IMR-90 (cell line): ENCODE results near the gene TMEM54. TPM values are rescaled to one million over a fixed set of nuclear protein-coding genes. Genes with fewer than 3 reads are reported as not detected.

Source experiments
- ATAC-seq: fragments of 200-7000 bp; cut with Tn5 transposase; 2 replicates; pipeline ENCODE4 v1.9.1; 2020; ENCODE audit warnings: low read depth, mild to moderate bottlenecking, moderate library complexity
- BruUV-seq: library from RNA; stranded (reverse); fragments of 400-500 nt; replicated peaks from 2 replicates; lab custom pipeline; 2021; lab: Mats Ljungman, UMichigan
- CTCF ChIA-PET: fragments of 300-600 bp; formaldehyde crosslinking; extraction: SDS; loops from one replicate; lab custom pipeline; 2021; ENCODE audit warnings: antibody characterized with exemption; lab: Yijun Ruan, JAX
- POLR2A ChIA-PET: fragments of 300-600 bp; sonication (Branson Sonifier 250); formaldehyde crosslinking; loops from one replicate; lab custom pipeline; 2022; ENCODE audit warnings: antibody characterized with exemption; ENCODE audit not compliant: unreplicated experiment; lab: Charles Lee
- DNase-seq: peaks from one replicate; pipeline ENCODE4 v3.0.0; 2013
- H2AFZ ChIP-seq: replicated peaks from 2 replicates; pipeline ENCODE3; 2013; ENCODE audit warnings: low read length, mild to moderate bottlenecking; ENCODE audit not compliant: poor library complexity
- H2AK5ac ChIP-seq: 2 replicates; pipeline ENCODE4 v1.6.1; 2013; ENCODE audit warnings: low read depth, low read length, inconsistent platforms
- H2AK9ac ChIP-seq: replicated peaks from 2 replicates; pipeline ENCODE3; 2013; ENCODE audit warnings: mild to moderate bottlenecking, low read depth, low read length, moderate library complexity; ENCODE audit not compliant: poor library complexity
- H2BK120ac ChIP-seq: 2 replicates; pipeline ENCODE4 v1.6.1; 2013; ENCODE audit warnings: low read depth, low read length, inconsistent platforms
- H2BK15ac ChIP-seq: 3 replicates; pipeline ENCODE4 v1.6.1; 2013; ENCODE audit warnings: low read depth, low read length, inconsistent platforms
- H2BK20ac ChIP-seq: 2 replicates; pipeline ENCODE4 v1.6.1; 2013; ENCODE audit warnings: low read depth, mild to moderate bottlenecking, inconsistent platforms, low read length, moderate library complexity
- H2BK5ac ChIP-seq: 2 replicates; pipeline ENCODE4 v1.6.1; 2013; ENCODE audit warnings: mild to moderate bottlenecking, low read depth, low read length, inconsistent platforms; ENCODE audit not compliant: poor library complexity, severe bottlenecking
- H3K14ac ChIP-seq: replicated peaks from 2 replicates; pipeline ENCODE4 v1.6.1; 2013; ENCODE audit warnings: low read depth, low read length, inconsistent platforms
- H3K18ac ChIP-seq: 2 replicates; pipeline ENCODE4 v1.6.1; 2013; ENCODE audit warnings: low read depth, low read length, control low read depth
- H3K23ac ChIP-seq: 2 replicates; pipeline ENCODE4 v1.6.1; 2013; ENCODE audit warnings: low read depth, low read length, inconsistent platforms
- H3K27ac ChIP-seq: 2 replicates; pipeline ENCODE4 v1.5.1; 2013; ENCODE audit warnings: mild to moderate bottlenecking, control low read depth, low read length; ENCODE audit not compliant: insufficient read depth
- H3K27me3 ChIP-seq: 2 replicates; pipeline ENCODE4 v1.6.1; 2013; ENCODE audit warnings: low read length; ENCODE audit not compliant: control insufficient read depth, insufficient read depth
- H3K36me3 ChIP-seq: 2 replicates; pipeline ENCODE4 v1.6.1; 2013; ENCODE audit warnings: low read length, mixed read lengths; ENCODE audit not compliant: control insufficient read depth, insufficient read depth
- H3K4ac ChIP-seq: 2 replicates; pipeline ENCODE4 v1.6.1; 2013; ENCODE audit warnings: low read depth, low read length, inconsistent platforms
- H3K4me1 ChIP-seq: 2 replicates; pipeline ENCODE4 v1.6.1; 2013; ENCODE audit warnings: low read length, mixed read lengths; ENCODE audit not compliant: control insufficient read depth, insufficient read depth
- H3K4me2 ChIP-seq: 2 replicates; pipeline ENCODE4 v1.6.1; 2013; ENCODE audit warnings: low read depth, mild to moderate bottlenecking, control low read depth, low read length, moderate library complexity
- H3K4me3 ChIP-seq: 2 replicates; pipeline ENCODE4 v1.5.1; 2013; ENCODE audit warnings: low read depth, mild to moderate bottlenecking, control low read depth, low read length, moderate library complexity; ENCODE audit not compliant: insufficient read depth
- H3K56ac ChIP-seq: 2 replicates; pipeline ENCODE4 v1.6.1; 2013; ENCODE audit warnings: low read length, inconsistent platforms; ENCODE audit not compliant: insufficient read depth; ENCODE audit errors: extremely low read depth
- H3K79me1 ChIP-seq, 2 experiments: 2 replicates each; pipeline ENCODE4 v1.6.1; 2013; ENCODE audit warnings: low read length in 2 of 2, inconsistent platforms in 1 of 2, low read depth in 1 of 2
- H3K9ac ChIP-seq: 2 replicates; pipeline ENCODE4 v1.6.1; 2013; ENCODE audit warnings: low read depth, low read length, control low read depth
- H3K9me1 ChIP-seq: 2 replicates; pipeline ENCODE4 v1.6.1; 2013; ENCODE audit warnings: low read length, inconsistent platforms; ENCODE audit not compliant: insufficient read depth
- H3K9me3 ChIP-seq: 2 replicates; pipeline ENCODE4 v1.6.1; 2013; ENCODE audit warnings: low read length; ENCODE audit not compliant: control insufficient read depth, insufficient read depth
- H4K20me1 ChIP-seq: 2 replicates; pipeline ENCODE4 v1.6.1; 2013; ENCODE audit warnings: low read length, inconsistent platforms; ENCODE audit not compliant: insufficient read depth
- H4K5ac ChIP-seq: 2 replicates; pipeline ENCODE4 v1.6.1; 2013; ENCODE audit warnings: mild to moderate bottlenecking, low read depth, low read length, control low read depth
- H4K8ac ChIP-seq, 2 experiments: 2 replicates each; pipeline ENCODE4 v1.6.1; 2013; ENCODE audit warnings: low read depth in 2 of 2, low read length in 2 of 2, control low read depth in 1 of 2, inconsistent platforms in 1 of 2
- H4K91ac ChIP-seq: 2 replicates; pipeline ENCODE4 v1.6.1; 2013; ENCODE audit warnings: low read depth, low read length, inconsistent platforms; ENCODE audit not compliant: insufficient read depth
- BHLHE40 ChIP-seq: fragments of 150-350 bp; IDR thresholded peaks from 2 replicates; pipeline ENCODE4 v1.6.1; 2016; ENCODE audit warnings: mild to moderate bottlenecking, low read depth, low read length
- CEBPB ChIP-seq: IDR thresholded peaks from 2 replicates; pipeline ENCODE4 v1.6.1; 2012; ENCODE audit warnings: low read depth, low read length, improper control_type of control experiment
- CHD1 ChIP-seq: IDR thresholded peaks from 2 replicates; pipeline ENCODE4 v1.6.1; 2012; ENCODE audit warnings: low read depth, low read length, improper control_type of control experiment
- MAZ ChIP-seq: IDR thresholded peaks from 2 replicates; pipeline ENCODE4 v1.6.1; 2012; ENCODE audit warnings: low read depth, mild to moderate bottlenecking, low read length, improper control_type of control experiment, moderate library complexity, borderline replicate concordance
- MXI1 ChIP-seq: IDR thresholded peaks from 2 replicates; pipeline ENCODE4 v1.6.1; 2012; ENCODE audit warnings: low read depth, mild to moderate bottlenecking, low read length, moderate library complexity, borderline replicate concordance
- POLR2A ChIP-seq: IDR thresholded peaks from 2 replicates; pipeline ENCODE4 v1.6.1; 2012; ENCODE audit warnings: mild to moderate bottlenecking, low read depth, low read length
- RCOR1 ChIP-seq: IDR thresholded peaks from 2 replicates; pipeline ENCODE4 v1.6.1; 2012; ENCODE audit warnings: mild to moderate bottlenecking, low read length, improper control_type of control experiment; ENCODE audit not compliant: insufficient replicate concordance
- RFX5 ChIP-seq: IDR thresholded peaks from 2 replicates; pipeline ENCODE4 v1.8.0; 2012; ENCODE audit warnings: low read depth, mild to moderate bottlenecking, low read length, moderate library complexity
- SMC3 ChIP-seq: fragments of 150-350 bp; IDR thresholded peaks from 2 replicates; pipeline ENCODE4 v1.6.1; 2016; ENCODE audit warnings: low read depth, mild to moderate bottlenecking, antibody characterized with exemption, low read length, moderate library complexity
- WGBS, 2 experiments: methylation state at CpG; one replicate each; pipeline versions ENCODE4 v1.1.5 to v1.1.7; 2013; ENCODE audit warnings: missing lambda C conversion rate in 2 of 2; ENCODE audit not compliant: insufficient read length in 1 of 2; ENCODE audit errors: extremely low coverage in 2 of 2; 5-methylcytosine and 5-hydroxymethylcytosine counted together
- dilution Hi-C: fragments of 300-500 bp; cut with HindIII; formaldehyde crosslinking; loops from one replicate; pipeline ENCODE4 v1.14.3; 2018; ENCODE audit warnings: low sequenced_read_pairs; ENCODE audit not compliant: unreplicated experiment
- in situ Hi-C: fragments of 300-500 bp; cut with MboI; formaldehyde crosslinking; loops from 3 replicates; pipeline ENCODE4 v1.14.3; 2019; ENCODE audit warnings: low sequenced_read_pairs, inconsistent platforms, mixed read lengths
- intact Hi-C: fragments of 100-400 bp; cut with micrococcal nuclease; formaldehyde crosslinking; loops from 2 replicates; pipeline ENCODE4 v1.10.0; 2022
- polyA plus RNA-seq, 3 experiments: library from polyadenylated mRNA; depleted of rRNA; stranded (reverse); fragments of >200 nt; gene quantifications; 2 replicates each; pipeline ENCODE4 v1.2.3, GENCODE V29; 2012; ENCODE audit warnings: low replicate concordance in 1 of 3
- total RNA-seq: library from RNA; depleted of rRNA; stranded (reverse); fragments of >200 nt; gene quantifications from 2 replicates; pipeline ENCODE4 v1.2.3, GENCODE V29; 2012
- TF ChIP-seq, protein P1 (sequence below): fragments of 150-350 bp; IDR thresholded peaks from 2 replicates; pipeline ENCODE4 v1.6.1; 2016; ENCODE audit warnings: low read depth, mild to moderate bottlenecking, low read length, moderate library complexity, borderline replicate concordance
- TF ChIP-seq, protein P2 (sequence below): conservative IDR thresholded peaks from 2 replicates; pipeline ENCODE4 v1.5.1; 2012; ENCODE audit warnings: mild to moderate bottlenecking, low read depth, low read length, improper control_type of control experiment

TMEM54 gene
- total and polyA plus RNA-seq, 2 of the 4 experiments (the other 2 are of a cell fraction) = 25.5 to 75.2 TPM

DNA sequence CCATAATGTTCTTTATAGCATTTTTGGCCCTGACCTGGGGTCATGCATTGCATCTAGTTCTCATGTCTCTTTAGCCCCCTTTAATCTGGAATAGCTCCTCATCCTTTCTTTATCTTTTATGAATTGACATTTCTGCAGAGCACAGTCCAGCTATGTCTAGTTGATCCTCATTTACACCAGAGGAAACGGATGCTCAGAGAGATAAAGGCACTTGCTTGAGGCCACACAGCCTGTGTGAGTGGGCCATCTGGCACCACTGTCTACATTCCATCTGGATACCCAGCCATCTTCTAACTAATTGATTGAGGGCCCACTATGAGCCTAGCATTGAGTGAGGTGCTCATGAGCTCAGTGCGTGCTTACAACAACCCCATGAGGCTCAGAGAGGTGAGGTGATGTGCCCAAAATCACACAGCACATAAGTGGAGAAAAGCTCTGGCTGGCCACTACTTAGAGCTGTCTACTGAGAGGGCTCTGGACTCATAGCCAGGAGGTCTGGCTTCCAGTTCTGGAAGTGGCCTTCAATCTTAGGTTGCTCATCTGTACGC lies 11.4 kb downstream of the TMEM54 start:
- no peak overlapping the region for H4K8ac ChIP-seq
- in situ Hi-C loops = no loop called here
- ATAC-seq (no peak), DNase-seq (no peak)
- H3K4me3 ChIP-seq = no peak overlapping the region
- H3K27ac ChIP-seq = no peak overlapping the region
- POLR2A ChIA-PET = no interaction called here
- no CpG with 5 or more reads among the region's 3 CpGs for WGBS, 2 experiments
- no peak overlapping the region for H3K4ac ChIP-seq
- dilution Hi-C loops = no loop called here
- H3K9me1 ChIP-seq = peaks cover 4% of the 10 kb centered on the region; the same call in 1 of the 2 replicates
- no peak overlapping the region for H2BK20ac ChIP-seq
- H3K18ac ChIP-seq = no peak overlapping the region
- no peak overlapping the region for H4K91ac ChIP-seq
- H3K27me3 ChIP-seq = peaks cover 58% of the 10 kb centered on the region
- H2AK9ac ChIP-seq = no peak overlapping the region
- H2BK120ac ChIP-seq = no peak overlapping the region
- no peak overlapping the region for H2BK15ac ChIP-seq
- H3K56ac ChIP-seq = no peak overlapping the region
- H2AK5ac ChIP-seq = no peak overlapping the region
- H4K5ac ChIP-seq = no peak overlapping the region
- H2BK5ac ChIP-seq = no peak overlapping the region
- H4K20me1 ChIP-seq = peaks cover 3% of the 10 kb centered on the region; the same call in 1 of the 2 replicates
- H3K23ac ChIP-seq = no peak overlapping the region
- H2AFZ ChIP-seq = no peak overlapping the region
- H3K4me1 ChIP-seq = no peaks in the 10 kb centered on the region; the same call in 1 of the 2 replicates
- intact Hi-C loops = loop anchor here (5.0 kb wide), 1 partner anchor 488 kb away; no protein-coding TSS in a partner anchor
- peaks cover 2% of the 10 kb centered on the region; the same call in 1 of the 2 replicates for H3K9me3 ChIP-seq
- BruUV-seq = no TSS peak
- no peaks in the 10 kb centered on the region for H3K79me1 ChIP-seq
- CTCF ChIA-PET = interaction anchor here (1.6 kb wide), 1 partner anchor 13 kb away, joined by 4 read pairs; no protein-coding TSS in a partner anchor
- no peak overlapping the region for H3K4me2 ChIP-seq
- H3K14ac ChIP-seq = no peak overlapping the region
- TF ChIP-seq, protein P1, sequence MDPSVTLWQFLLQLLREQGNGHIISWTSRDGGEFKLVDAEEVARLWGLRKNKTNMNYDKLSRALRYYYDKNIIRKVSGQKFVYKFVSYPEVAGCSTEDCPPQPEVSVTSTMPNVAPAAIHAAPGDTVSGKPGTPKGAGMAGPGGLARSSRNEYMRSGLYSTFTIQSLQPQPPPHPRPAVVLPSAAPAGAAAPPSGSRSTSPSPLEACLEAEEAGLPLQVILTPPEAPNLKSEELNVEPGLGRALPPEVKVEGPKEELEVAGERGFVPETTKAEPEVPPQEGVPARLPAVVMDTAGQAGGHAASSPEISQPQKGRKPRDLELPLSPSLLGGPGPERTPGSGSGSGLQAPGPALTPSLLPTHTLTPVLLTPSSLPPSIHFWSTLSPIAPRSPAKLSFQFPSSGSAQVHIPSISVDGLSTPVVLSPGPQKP = no peak
- TF ChIP-seq POLR2A = no peak
- TF ChIP-seq MAZ = no peak
- TF ChIP-seq RFX5 = no peak
- TF ChIP-seq RCOR1 = no peak
- TF ChIP-seq, protein P2, sequence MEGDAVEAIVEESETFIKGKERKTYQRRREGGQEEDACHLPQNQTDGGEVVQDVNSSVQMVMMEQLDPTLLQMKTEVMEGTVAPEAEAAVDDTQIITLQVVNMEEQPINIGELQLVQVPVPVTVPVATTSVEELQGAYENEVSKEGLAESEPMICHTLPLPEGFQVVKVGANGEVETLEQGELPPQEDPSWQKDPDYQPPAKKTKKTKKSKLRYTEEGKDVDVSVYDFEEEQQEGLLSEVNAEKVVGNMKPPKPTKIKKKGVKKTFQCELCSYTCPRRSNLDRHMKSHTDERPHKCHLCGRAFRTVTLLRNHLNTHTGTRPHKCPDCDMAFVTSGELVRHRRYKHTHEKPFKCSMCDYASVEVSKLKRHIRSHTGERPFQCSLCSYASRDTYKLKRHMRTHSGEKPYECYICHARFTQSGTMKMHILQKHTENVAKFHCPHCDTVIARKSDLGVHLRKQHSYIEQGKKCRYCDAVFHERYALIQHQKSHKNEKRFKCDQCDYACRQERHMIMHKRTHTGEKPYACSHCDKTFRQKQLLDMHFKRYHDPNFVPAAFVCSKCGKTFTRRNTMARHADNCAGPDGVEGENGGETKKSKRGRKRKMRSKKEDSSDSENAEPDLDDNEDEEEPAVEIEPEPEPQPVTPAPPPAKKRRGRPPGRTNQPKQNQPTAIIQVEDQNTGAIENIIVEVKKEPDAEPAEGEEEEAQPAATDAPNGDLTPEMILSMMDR = no peak
- no peak for TF ChIP-seq CHD1
- TF ChIP-seq SMC3 = no peak
- no peak for TF ChIP-seq BHLHE40
- no peak for TF ChIP-seq CEBPB
- TF ChIP-seq MXI1 = no peak
- H3K9ac ChIP-seq = no peak overlapping the region
- no peaks in the 10 kb centered on the region for H3K36me3 ChIP-seq
